MV-4-11 (cell line): ENCODE measurements around the gene CTSH.
"Not testable (repeated sequence)": the region's sequence is repeated elsewhere in the genome, so short reads cannot be mapped to it uniquely, and the experiment has no call there.

Experiments
- DNase-seq: peaks from one replicate; lab custom pipeline; 2025; lab: John Stamatoyannopoulos, UW

The CTSH gene

GRCh38 chr15:78880813-78881212, 64.0 kb downstream of the CTSH start:
- DNase-seq, result no peak

GRCh38 chr15:78880242-78880533, 64.7 kb downstream of the CTSH start:
- no peak for DNase-seq

- peak; percentile 8 for DNase-seq
These were observed 65.2 kb downstream of the CTSH start for GRCh38 chr15:78879517-78880241.

GRCh38 chr15:78878356-78878755, 66.5 kb downstream of the CTSH start:
- peak; percentile 15 for DNase-seq

GRCh38 chr15:78876954-78877353, 67.9 kb downstream of the CTSH start:
- not testable (repeated sequence) for DNase-seq

GRCh38 chr15:78875107-78875914, 69.5 kb downstream of the CTSH start:
- no peak for DNase-seq

GRCh38 chr15:78873793-78874765, 70.8 kb downstream of the CTSH start:
- peak; percentile 42 for DNase-seq

GRCh38 chr15:78872972-78873792, 71.7 kb downstream of the CTSH start:
- peak; percentile 84 for DNase-seq

- peak; percentile 87 for DNase-seq
These were observed 72.5 kb downstream of the CTSH start, which contains the start of gene MORF4L1 for GRCh38 chr15:78872155-78872971. MORF4L1 (plus strand) TSS chr15:78872890; CDS start chr15:78873018, 128 bp downstream.

- DNase-seq, result not testable (repeated sequence)
These were observed 73.2 kb downstream of the CTSH start for GRCh38 chr15:78871483-78872127.
